Natural killer cell (primary cell): ENCODE results near the gene STK32C. TPM values are rescaled to one million over a fixed set of nuclear protein-coding genes. Genes with fewer than 3 reads are reported as not detected.
A peak's percentile ranks its signal among the peaks of the same experiment; 100 is the strongest.

Experiments used
- ATAC-seq, 3 donors: fragments of 150-1000 bp in 2 of 3; fragments of 200-7000 bp in 1 of 3; cut with Tn5 transposase; 1 replicate in 1 of 3; 2 replicates in 2 of 3; pipeline ENCODE4 v1.10.0; 2021; ENCODE audit warnings: mild to moderate bottlenecking in 2 of 3, moderate library complexity in 2 of 3
- DNase-seq, 2 donors: peaks; one replicate each; pipeline versions ENCODE4 v3.0.0 to v3.0.0-alpha.2; 2013 to 2021; ENCODE audit warnings: mixed read lengths in 1 of 2
- H3K27ac ChIP-seq: one replicate; pipeline ENCODE4 v1.5.1; 2013; ENCODE audit warnings: mild to moderate bottlenecking, low read length
- H3K27me3 ChIP-seq: one replicate; pipeline ENCODE4 v1.6.1; 2013; ENCODE audit warnings: low read length; ENCODE audit not compliant: control insufficient read depth, insufficient read depth
- H3K36me3 ChIP-seq: one replicate; pipeline ENCODE4 v1.6.1; 2013; ENCODE audit warnings: low read length; ENCODE audit not compliant: control insufficient read depth, insufficient read depth
- H3K4me1 ChIP-seq: one replicate; pipeline ENCODE4 v1.6.1; 2013; ENCODE audit warnings: low read length; ENCODE audit not compliant: control insufficient read depth, insufficient read depth
- H3K4me3 ChIP-seq: one replicate; pipeline ENCODE4 v1.5.1; 2013; ENCODE audit warnings: low read length
- H3K9me3 ChIP-seq: one replicate; pipeline ENCODE4 v1.6.1; 2013; ENCODE audit warnings: low read length; ENCODE audit not compliant: control insufficient read depth, insufficient read depth
- H3K27ac Mint-ChIP-seq, 2 donors: one replicate each; pipeline ENCODE4 v1.8.0; 2022; ENCODE audit warnings: mild to moderate bottlenecking in 2 of 2, mixed read lengths in 2 of 2, moderate library complexity in 1 of 2
- H3K27me3 Mint-ChIP-seq, 2 donors: one replicate each; pipeline ENCODE4 v1.8.0; 2022; ENCODE audit warnings: low read depth in 2 of 2, mixed read lengths in 2 of 2
- H3K36me3 Mint-ChIP-seq: one replicate; pipeline ENCODE4 v1.8.0; 2022; ENCODE audit warnings: mixed read lengths
- H3K4me1 Mint-ChIP-seq, 2 donors: one replicate each; pipeline ENCODE4 v1.8.0; 2022; ENCODE audit warnings: mixed read lengths in 2 of 2
- H3K4me3 Mint-ChIP-seq: one replicate; pipeline ENCODE4 v1.8.0; 2022; ENCODE audit warnings: mild to moderate bottlenecking, moderate library complexity, mixed read lengths
- H3K9me3 Mint-ChIP-seq, 2 donors: one replicate each; pipeline ENCODE4 v1.8.0; 2022; ENCODE audit warnings: mixed read lengths in 2 of 2
- WGBS: methylation state at CpG from one replicate; pipeline ENCODE4 v1.1.7; 2013; ENCODE audit warnings: missing lambda C conversion rate; ENCODE audit not compliant: insufficient coverage; 5-methylcytosine and 5-hydroxymethylcytosine counted together
- intact Hi-C: fragments of 100-400 bp; cut with micrococcal nuclease; formaldehyde crosslinking; loops from one replicate; pipeline ENCODE4 v1.14.2; 2022
- total RNA-seq, 4 donors: library from RNA; stranded (reverse); fragments of 120-200 nt in 1 of 4; gene quantifications; one replicate each; pipeline versions ENCODE4 v1.2.3 to v1.2.4, GENCODE V29; 2013 to 2022
- TF ChIP-seq, protein P1 (sequence below): fragments of 200-600 bp; IDR thresholded peaks from one replicate; pipeline ENCODE4 v1.8.0; 2022; ENCODE audit warnings: antibody characterized with exemption

The STK32C gene
- total RNA-seq, 3 donors from 2014 or later (not counting 1 experiment from before 2014, with no cell fraction given) = 12.7 to 22.1 (median 17.9) TPM

DNA sequence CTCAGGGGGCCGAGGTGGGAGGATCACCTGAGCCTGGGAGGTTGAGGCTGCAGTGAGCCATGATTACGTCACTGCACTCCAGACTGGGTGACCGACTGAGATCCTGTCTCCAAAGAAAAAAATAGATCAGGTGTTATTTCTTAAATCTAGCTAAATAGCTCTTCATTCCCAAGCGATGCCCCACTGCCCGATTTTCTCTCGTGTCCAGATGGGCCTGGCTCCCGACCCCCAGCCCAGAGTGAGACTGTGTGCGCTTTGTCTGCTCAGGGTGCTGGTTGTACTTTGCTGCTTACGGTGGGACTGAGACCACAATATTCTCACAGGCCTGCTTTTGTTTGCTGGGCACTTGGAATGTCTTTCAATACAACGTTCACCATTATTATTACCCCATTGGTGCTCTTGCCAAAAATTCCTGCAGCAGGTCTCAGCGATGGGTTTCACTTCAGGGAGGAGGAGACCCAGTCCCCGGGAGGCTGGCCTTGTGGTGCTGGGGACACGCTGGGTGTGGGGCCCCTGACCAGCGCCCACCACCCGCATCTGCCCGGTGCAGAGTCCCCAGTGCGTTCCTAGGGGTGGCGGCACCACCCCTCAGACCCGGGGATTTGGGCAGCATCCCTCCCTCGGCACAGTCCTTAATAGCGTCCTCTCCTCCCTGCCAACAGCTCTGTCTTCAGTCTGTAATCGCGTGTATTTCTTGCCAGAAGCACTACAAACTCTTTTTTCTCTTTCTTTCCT lies 141.4 kb downstream of the STK32C start:
- no peaks in the 10 kb centered on the region for H3K27me3 ChIP-seq
- Mint-ChIP-seq H3K27me3 (peaks cover 0 to 8% of the 10 kb centered on the region in 2 donors), H3K36me3 (no peaks in the 10 kb centered on the region), H3K9me3 (no peaks in the 10 kb centered on the region), H3K27ac (no peak overlapping the region), H3K4me1 (peaks cover 10 to 15% of the 10 kb centered on the region in 2 donors), H3K4me3 (no peak overlapping the region)
- DNase-seq (no peak), ATAC-seq (no peak)
- intact Hi-C loops = loop anchor here (10.0 kb wide), 1 partner anchor 288 kb away; no protein-coding TSS in a partner anchor
- H3K9me3 ChIP-seq = no peaks in the 10 kb centered on the region
- H3K4me1 ChIP-seq = peaks cover 11% of the 10 kb centered on the region
- no peak overlapping the region for H3K4me3 ChIP-seq
- no peak overlapping the region for H3K27ac ChIP-seq
- 90% methylated on average over 23 of the region's 23 CpGs for WGBS
- H3K36me3 ChIP-seq = no peaks in the 10 kb centered on the region
- TF ChIP-seq, protein P1, sequence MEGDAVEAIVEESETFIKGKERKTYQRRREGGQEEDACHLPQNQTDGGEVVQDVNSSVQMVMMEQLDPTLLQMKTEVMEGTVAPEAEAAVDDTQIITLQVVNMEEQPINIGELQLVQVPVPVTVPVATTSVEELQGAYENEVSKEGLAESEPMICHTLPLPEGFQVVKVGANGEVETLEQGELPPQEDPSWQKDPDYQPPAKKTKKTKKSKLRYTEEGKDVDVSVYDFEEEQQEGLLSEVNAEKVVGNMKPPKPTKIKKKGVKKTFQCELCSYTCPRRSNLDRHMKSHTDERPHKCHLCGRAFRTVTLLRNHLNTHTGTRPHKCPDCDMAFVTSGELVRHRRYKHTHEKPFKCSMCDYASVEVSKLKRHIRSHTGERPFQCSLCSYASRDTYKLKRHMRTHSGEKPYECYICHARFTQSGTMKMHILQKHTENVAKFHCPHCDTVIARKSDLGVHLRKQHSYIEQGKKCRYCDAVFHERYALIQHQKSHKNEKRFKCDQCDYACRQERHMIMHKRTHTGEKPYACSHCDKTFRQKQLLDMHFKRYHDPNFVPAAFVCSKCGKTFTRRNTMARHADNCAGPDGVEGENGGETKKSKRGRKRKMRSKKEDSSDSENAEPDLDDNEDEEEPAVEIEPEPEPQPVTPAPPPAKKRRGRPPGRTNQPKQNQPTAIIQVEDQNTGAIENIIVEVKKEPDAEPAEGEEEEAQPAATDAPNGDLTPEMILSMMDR = no peak

DNA sequence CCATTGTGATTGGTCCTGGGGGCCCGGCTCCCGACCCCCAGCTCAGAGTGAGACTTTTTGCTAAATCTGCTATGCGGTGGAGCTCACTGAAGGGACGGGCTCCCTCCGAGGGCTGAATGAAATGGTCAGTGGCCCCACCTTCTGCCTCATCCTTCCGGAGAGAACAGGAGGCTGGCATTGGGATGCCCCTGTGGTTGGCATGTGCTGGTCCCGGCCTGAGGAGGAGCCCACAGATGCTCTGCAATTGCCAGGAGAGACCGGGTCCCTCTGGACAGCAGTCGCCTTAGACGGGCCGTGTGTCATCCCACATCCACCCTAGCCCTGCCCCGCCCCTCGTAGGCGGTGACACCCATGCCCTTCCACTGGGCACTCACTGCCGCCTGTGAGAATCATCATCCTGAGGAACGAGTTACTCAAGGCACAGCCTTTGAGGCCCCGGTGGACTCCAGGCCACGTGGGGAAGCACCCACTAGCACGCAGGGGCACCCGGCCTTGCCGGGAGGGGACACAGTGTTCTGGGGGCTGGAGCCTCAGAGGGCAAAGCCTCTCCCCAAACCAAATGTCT lies 142.3 kb downstream of the STK32C start:
- Histone ChIP-seq H3K4me3 (no peak overlapping the region), H3K36me3 (no peaks in the 10 kb centered on the region), H3K27ac (no peak overlapping the region), H3K4me1 (peaks cover 16% of the 10 kb centered on the region), H3K27me3 (no peaks in the 10 kb centered on the region), H3K9me3 (no peaks in the 10 kb centered on the region)
- 85% methylated on average over 21 of the region's 21 CpGs for WGBS
- peaks cover 10 to 22% of the 10 kb centered on the region in 2 donors for H3K4me1 Mint-ChIP-seq
- ATAC-seq (no peak), DNase-seq (no peak)
- no peak overlapping the region for H3K27ac Mint-ChIP-seq
- TF ChIP-seq, protein P1 = no peak
- H3K27me3 Mint-ChIP-seq = peaks cover 0 to 8% of the 10 kb centered on the region in 2 donors
- peaks cover 0 to 6% of the 10 kb centered on the region in 2 donors for H3K9me3 Mint-ChIP-seq
- intact Hi-C loops = loop anchor here (10.0 kb wide), 1 partner anchor 289 kb away; no protein-coding TSS in a partner anchor
- no peak overlapping the region for H3K4me3 Mint-ChIP-seq
- H3K36me3 Mint-ChIP-seq = no peaks in the 10 kb centered on the region

DNA sequence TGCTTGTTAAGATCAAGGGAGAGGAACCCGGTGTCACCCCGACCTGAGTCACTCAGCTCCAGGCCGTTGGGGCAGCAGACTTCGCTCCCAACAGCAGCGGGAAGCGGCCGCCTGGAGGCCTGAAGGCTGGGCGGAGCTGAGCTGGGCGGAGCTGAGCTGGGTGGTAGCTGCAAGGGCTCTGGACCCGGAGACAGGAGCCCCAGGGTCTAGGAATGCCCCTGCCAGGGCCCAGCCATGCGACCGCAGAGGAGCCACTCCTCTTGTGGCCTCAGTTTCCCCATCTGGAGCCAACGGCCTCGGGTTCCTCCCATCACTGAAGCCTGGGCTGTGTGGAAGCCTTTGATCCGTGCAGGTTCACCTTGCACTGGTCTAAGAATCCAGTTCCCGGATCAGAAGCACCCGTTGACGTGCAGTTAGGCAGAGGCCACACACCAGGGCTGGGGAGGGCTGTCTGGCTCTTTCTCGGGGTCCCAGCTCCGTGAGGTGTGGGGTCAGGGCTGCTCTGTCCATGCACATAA lies 142.9 kb downstream of the STK32C start:
- H3K4me1 Mint-ChIP-seq = peaks cover 10 to 24% of the 10 kb centered on the region in 2 donors
- no peaks in the 10 kb centered on the region for H3K36me3 Mint-ChIP-seq
- peaks cover 1% of the 10 kb centered on the region for H3K9me3 ChIP-seq
- H3K27ac Mint-ChIP-seq = peak overlapping the region in 1 of 2 donors; percentile 30
- H3K27me3 ChIP-seq = no peaks in the 10 kb centered on the region
- DNase-seq = no peak
- TF ChIP-seq, protein P1 = no peak
- H3K4me3 Mint-ChIP-seq = no peak overlapping the region
- H3K36me3 ChIP-seq = no peaks in the 10 kb centered on the region
- H3K27me3 Mint-ChIP-seq = peaks cover 0 to 8% of the 10 kb centered on the region in 2 donors
- H3K4me3 ChIP-seq = no peak overlapping the region
- WGBS = 55% methylated on average over 20 of the region's 20 CpGs
- H3K4me1 ChIP-seq = peaks cover 19% of the 10 kb centered on the region
- peaks cover 0 to 8% of the 10 kb centered on the region in 2 donors for H3K9me3 Mint-ChIP-seq
- ATAC-seq = no peak
- no peak overlapping the region for H3K27ac ChIP-seq
- intact Hi-C loops = loop anchor here (10.0 kb wide), 1 partner anchor 290 kb away; no protein-coding TSS in a partner anchor
